Measurements from ENCODE around the gene AARSD1.

The AARSD1 gene

DNA sequence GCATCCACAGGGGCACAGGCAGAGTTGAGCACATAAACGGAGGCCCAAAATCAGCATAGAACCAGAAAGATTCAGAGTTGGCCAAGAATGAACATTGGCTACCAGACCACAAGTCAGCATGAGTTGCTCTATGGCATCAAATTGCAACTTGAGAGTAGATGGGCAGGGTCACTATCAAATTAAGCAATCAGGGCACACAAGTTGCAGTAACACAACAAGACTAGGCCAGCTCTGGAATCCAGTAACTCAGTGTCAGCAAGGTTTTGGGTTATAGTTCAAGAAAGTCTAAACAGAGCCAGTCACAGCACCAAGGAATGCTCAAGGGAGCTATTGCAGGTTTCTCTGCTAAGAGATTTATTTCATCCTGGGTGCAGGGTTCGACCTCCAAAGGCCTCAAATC, 50.7 kb downstream of the AARSD1 start:
- TF ChIP-seq, protein P1, sequence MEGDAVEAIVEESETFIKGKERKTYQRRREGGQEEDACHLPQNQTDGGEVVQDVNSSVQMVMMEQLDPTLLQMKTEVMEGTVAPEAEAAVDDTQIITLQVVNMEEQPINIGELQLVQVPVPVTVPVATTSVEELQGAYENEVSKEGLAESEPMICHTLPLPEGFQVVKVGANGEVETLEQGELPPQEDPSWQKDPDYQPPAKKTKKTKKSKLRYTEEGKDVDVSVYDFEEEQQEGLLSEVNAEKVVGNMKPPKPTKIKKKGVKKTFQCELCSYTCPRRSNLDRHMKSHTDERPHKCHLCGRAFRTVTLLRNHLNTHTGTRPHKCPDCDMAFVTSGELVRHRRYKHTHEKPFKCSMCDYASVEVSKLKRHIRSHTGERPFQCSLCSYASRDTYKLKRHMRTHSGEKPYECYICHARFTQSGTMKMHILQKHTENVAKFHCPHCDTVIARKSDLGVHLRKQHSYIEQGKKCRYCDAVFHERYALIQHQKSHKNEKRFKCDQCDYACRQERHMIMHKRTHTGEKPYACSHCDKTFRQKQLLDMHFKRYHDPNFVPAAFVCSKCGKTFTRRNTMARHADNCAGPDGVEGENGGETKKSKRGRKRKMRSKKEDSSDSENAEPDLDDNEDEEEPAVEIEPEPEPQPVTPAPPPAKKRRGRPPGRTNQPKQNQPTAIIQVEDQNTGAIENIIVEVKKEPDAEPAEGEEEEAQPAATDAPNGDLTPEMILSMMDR (IDR thresholded peaks at IDR 0.05; ENCODE audit: extremely low read depth, missing control alignments) = no peak
- DNase-seq (ENCODE audit: low spot score) = no peak

DNA sequence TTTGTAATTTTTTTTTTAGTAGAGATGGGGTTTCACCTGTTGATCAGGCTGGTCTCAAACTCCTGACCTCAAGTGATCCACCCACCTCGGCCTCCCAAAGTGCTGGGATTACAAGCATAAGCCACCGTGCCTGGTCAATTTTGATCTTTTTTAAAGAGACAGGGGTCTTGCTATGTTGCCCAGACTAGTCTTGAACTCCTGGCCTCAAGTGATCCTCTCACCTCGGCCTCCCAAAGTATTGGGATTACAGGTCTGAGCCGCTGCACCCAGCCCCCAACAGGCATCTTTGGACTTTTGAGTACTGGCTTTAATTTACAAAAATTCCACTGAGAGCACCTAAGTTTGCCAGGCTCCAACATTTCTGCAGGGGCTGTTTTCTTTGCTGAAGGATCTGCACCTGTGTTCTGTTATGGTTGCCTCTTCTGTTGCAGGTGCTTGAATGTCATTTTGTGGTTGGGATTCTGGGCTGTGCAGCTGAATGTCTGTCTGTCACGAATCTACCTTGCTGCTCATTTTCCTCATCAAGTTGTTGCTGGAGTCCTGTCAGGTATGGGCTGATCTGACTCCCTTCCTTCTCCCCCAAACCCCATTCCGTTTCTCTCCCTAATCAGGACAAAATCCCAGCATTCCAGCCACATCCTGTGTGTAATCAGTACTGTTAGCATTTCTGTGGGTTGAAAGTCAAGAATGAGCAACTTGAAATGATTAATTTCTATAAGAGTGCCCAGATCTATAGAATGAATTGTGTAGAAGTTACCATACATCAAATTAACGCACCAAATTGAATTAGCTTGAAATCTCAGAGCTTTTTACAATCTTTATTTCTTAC, 55.2 kb downstream of the AARSD1 start:
- no peak for DNase-seq (ENCODE audit: low spot score)
- TF ChIP-seq, protein P1 (IDR thresholded peaks at IDR 0.05; ENCODE audit: extremely low read depth, missing control alignments) = no peak

GRCh38 chr17:42906772-42907446, 57.3 kb downstream of the AARSD1 start:
- TF ChIP-seq, protein P1 (IDR thresholded peaks at IDR 0.05; ENCODE audit: extremely low read depth, missing control alignments) = no peak
- no peak for DNase-seq (ENCODE audit: low spot score)

DNA sequence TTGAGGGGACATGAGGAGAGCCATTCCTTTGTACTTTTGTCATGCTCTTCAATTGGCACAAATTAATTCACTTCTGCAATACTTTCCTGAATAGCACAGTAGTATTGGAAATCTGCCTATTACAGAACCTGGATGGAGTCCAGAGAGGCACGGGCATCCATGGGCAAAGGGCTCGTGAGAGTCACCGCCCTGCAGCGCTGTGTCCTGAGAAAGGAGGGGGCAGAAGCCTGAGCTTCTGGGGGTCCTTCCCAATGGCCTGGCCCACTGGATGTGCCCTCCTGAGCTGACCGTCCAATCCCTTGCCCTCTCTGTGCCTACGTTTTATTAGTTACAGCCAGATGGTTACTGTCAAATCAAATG, 60.2 kb downstream of the AARSD1 start:
- DNase-seq (ENCODE audit: low spot score) = no peak
- TF ChIP-seq, protein P1 (IDR thresholded peaks at IDR 0.05; ENCODE audit: extremely low read depth, missing control alignments) = no peak

DNA sequence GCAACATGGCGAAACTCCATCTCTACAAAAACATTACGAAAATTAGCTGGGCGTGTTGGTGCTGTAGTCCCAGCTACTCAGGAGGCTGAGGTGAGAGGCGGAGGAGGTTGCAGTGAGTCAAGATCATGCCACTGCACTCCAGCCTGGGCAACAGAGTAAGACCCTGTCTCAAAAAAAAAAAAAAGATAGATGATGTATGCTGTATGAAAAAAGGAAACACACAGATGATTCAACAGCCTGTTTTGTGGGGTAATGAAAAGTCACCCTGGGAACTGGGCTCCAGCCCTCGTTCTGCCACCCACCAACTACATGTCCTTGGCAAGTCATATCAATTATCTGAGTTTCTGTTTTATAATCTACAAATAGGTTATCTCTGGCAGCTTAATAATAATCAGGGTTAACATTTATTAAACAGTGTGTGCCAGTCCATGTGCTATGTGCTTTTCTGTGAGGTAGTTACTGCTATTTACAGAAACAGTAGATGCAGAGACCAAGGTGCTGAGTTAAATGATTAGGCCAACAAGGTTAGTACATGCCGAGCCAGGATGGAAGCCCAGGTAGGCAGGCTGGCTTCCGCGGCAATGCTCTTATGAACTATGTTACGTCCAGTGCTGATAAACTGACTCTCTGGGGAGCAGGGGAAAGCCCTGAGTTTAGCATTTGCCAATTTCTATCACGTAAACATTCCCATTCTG, 62.6 kb downstream of the AARSD1 start:
- TF ChIP-seq, protein P1 (IDR thresholded peaks at IDR 0.05; ENCODE audit: extremely low read depth, missing control alignments) = no peak

More for the DNA sequence above, 62.6 kb downstream of the AARSD1 start:
- DNase-seq (ENCODE audit: low spot score) = no peak
